D721Med (cell line): ENCODE results near the gene ETV6.

ENCODE experiments used
- DNase-seq: peaks from one replicate; pipeline ENCODE4 v3.0.0; 2011; ENCODE audit warnings: low spot score; ENCODE audit not compliant: insufficient read length
- FAIRE-seq: peaks from 2 replicates; lab custom pipeline; 2011; peaks lifted over from hg19 to GRCh38; lab: Jason Lieb, UNC
- TF ChIP-seq, protein P1 (sequence below): IDR thresholded peaks from 2 replicates; pipeline ENCODE4 v1.5.1; 2012; ENCODE audit warnings: mild to moderate bottlenecking, control low read depth; ENCODE audit not compliant: insufficient read depth; ENCODE audit errors: missing control alignments

Gene ETV6

DNA sequence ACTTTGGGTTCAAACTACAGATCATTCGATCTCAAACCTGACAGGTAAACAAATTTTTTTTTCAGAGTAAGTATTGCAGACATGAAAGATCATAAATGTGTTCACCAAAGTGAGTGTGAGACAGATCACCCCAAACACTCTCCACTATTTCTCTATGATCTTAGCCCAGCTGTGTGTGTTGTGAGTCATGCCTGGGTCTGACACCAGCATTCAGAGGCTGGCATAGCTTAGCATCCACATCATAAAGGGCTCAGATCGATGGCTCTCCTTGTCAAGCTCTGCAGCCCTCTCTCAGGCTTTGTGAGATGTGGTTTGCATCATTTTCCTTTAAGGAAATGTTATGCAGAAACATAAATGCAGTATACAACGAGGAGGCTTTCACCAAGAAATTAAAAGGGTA is 164.9 kb downstream of the ETV6 start:
- no peak for FAIRE-seq
- TF ChIP-seq, protein P1, sequence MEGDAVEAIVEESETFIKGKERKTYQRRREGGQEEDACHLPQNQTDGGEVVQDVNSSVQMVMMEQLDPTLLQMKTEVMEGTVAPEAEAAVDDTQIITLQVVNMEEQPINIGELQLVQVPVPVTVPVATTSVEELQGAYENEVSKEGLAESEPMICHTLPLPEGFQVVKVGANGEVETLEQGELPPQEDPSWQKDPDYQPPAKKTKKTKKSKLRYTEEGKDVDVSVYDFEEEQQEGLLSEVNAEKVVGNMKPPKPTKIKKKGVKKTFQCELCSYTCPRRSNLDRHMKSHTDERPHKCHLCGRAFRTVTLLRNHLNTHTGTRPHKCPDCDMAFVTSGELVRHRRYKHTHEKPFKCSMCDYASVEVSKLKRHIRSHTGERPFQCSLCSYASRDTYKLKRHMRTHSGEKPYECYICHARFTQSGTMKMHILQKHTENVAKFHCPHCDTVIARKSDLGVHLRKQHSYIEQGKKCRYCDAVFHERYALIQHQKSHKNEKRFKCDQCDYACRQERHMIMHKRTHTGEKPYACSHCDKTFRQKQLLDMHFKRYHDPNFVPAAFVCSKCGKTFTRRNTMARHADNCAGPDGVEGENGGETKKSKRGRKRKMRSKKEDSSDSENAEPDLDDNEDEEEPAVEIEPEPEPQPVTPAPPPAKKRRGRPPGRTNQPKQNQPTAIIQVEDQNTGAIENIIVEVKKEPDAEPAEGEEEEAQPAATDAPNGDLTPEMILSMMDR: no peak
- DNase-seq: no peak

DNA sequence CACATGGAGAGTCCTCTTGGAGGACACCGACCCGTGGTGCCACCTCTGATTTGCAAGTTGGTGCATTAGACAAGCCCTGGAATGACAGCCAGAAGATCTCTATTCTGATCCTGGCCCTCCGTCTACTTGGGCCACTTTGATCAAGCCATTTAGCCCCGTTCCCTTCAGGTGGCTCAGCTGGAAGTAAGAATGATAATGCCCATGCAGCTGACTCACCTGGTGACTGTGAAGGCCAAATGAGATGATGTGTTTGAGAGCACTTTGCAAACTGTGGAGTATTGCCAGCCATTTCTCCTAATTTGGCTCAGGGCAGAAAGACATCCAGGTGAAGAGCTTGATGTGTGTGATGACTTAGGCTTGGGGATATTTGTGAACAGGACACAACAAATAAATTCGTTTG is 165.9 kb downstream of the ETV6 start:
- DNase-seq (no peak), FAIRE-seq (no peak)
- TF ChIP-seq, protein P1: no peak

GRCh38 chr12:11819643-11820042 is 170.2 kb downstream of the ETV6 start:
- TF ChIP-seq, protein P1: no peak
- FAIRE-seq (no peak), DNase-seq (no peak)

DNA sequence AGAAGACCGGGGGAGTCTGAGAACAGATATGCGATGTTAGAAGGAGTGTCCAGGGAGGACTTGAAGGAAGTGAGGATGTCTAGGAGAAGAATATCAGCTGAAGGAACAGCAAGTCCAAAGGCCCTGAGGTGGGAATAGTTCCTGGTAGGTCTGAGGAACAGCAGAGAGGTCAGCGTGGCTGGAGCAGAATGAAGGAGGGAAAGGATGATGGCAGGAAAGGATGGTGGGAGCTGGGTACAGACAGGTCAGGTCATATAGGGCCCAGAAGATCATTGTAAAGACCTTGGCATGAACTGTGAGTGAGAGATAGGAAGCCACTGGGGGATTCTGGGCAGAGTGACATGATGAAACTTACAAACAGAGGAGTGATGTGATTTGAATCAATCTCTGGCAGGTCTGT is 171.0 kb downstream of the ETV6 start:
- TF ChIP-seq, protein P1: no peak
- no peak for FAIRE-seq
- no peak for DNase-seq

GRCh38 chr12:11821386-11822080 is 172.1 kb downstream of the ETV6 start:
- TF ChIP-seq, protein P1: no peak
- FAIRE-seq (no peak), DNase-seq (no peak)

- DNase-seq: no peak
- no peak for FAIRE-seq
- TF ChIP-seq, protein P1: no peak
These were observed 172.8 kb downstream of the ETV6 start for GRCh38 chr12:11822081-11822834.

GRCh38 chr12:11823043-11823442 is 173.6 kb downstream of the ETV6 start:
- DNase-seq (no peak), FAIRE-seq (no peak)
- TF ChIP-seq, protein P1: no peak
